Stimulated activated naive B cell treated with anti-CD40 and anti-IgM and Interleukin-4, amounts not matched to agents 10 μg/mL and 1 μg/mL and 100 μg/mL, for 72 hours (primary cell): Measurements from ENCODE around the gene BEND5.

ENCODE experiments used
- ATAC-seq, 2 donors: fragments of 150-1000 bp; cut with Tn5 transposase; replicated peaks; 2 replicates each; pipeline ENCODE4 v1.10.0; 2021; ENCODE audit warnings: moderate library complexity in 1 of 2
- DNase-seq: peaks from one replicate; pipeline ENCODE4 v3.0.0; 2021
- H3K27ac Mint-ChIP-seq: one replicate; pipeline ENCODE4 v1.8.0; 2022; ENCODE audit warnings: mild to moderate bottlenecking, mixed read lengths
- H3K27me3 Mint-ChIP-seq, 2 donors: one replicate each; pipeline ENCODE4 v1.8.0; 2022; ENCODE audit warnings: mixed read lengths in 2 of 2
- H3K36me3 Mint-ChIP-seq, 2 donors: one replicate each; pipeline ENCODE4 v1.8.0; 2022; ENCODE audit warnings: mixed read lengths in 2 of 2, mild to moderate bottlenecking in 1 of 2
- H3K4me1 Mint-ChIP-seq, 2 donors: one replicate each; pipeline ENCODE4 v1.8.0; 2022; ENCODE audit warnings: mixed read lengths in 2 of 2, mild to moderate bottlenecking in 1 of 2
- H3K4me3 Mint-ChIP-seq, 2 donors: one replicate each; pipeline ENCODE4 v1.8.0; 2022; ENCODE audit warnings: mild to moderate bottlenecking in 2 of 2, mixed read lengths in 2 of 2, moderate library complexity in 1 of 2
- H3K9me3 Mint-ChIP-seq, 2 donors: one replicate each; pipeline ENCODE4 v1.8.0; 2022; ENCODE audit warnings: mixed read lengths in 2 of 2, mild to moderate bottlenecking in 1 of 2

BEND5 gene

GRCh38 chr1:48756683-48757316 lies 19.9 kb downstream of the BEND5 start:
- no peaks in the 10 kb centered on the region for H3K9me3 Mint-ChIP-seq

GRCh38 chr1:48753293-48753692 lies 23.4 kb downstream of the BEND5 start:
- H3K36me3 Mint-ChIP-seq: peaks cover 45 to 75% of the 10 kb centered on the region in 2 donors
- H3K4me1 Mint-ChIP-seq: peaks cover 60 to 86% of the 10 kb centered on the region in 2 donors
- no peaks in the 10 kb centered on the region for H3K27me3 Mint-ChIP-seq
- no peaks in the 10 kb centered on the region for H3K9me3 Mint-ChIP-seq
- peak overlapping the region; percentile 49 for H3K27ac Mint-ChIP-seq
- DNase-seq (no peak), ATAC-seq (no peak)
- no peak overlapping the region for H3K4me3 Mint-ChIP-seq

More at GRCh38 chr1:48756683-48757316, 19.9 kb downstream of the BEND5 start:
- H3K4me1 Mint-ChIP-seq: peaks cover 64 to 90% of the 10 kb centered on the region in 2 donors
- peak overlapping the region; percentile 57 to 63 for H3K4me3 Mint-ChIP-seq
- no peaks in the 10 kb centered on the region for H3K27me3 Mint-ChIP-seq
- H3K36me3 Mint-ChIP-seq: peaks cover 51 to 77% of the 10 kb centered on the region in 2 donors
- ATAC-seq (peak; percentile 77 to 84), DNase-seq (no peak)
- H3K27ac Mint-ChIP-seq: peak overlapping the region; percentile 89

GRCh38 chr1:48750109-48750508 lies 26.6 kb downstream of the BEND5 start:
- ATAC-seq: peak; percentile 100
- Mint-ChIP-seq H3K4me3 (peak overlapping the region; percentile 43 to 56), H3K36me3 (peaks cover 36 to 66% of the 10 kb centered on the region in 2 donors), H3K4me1 (peaks cover 43 to 69% of the 10 kb centered on the region in 2 donors), H3K9me3 (no peaks in the 10 kb centered on the region), H3K27ac (peak overlapping the region; percentile 93), H3K27me3 (no peaks in the 10 kb centered on the region)
- DNase-seq: peak; percentile 46

DNA sequence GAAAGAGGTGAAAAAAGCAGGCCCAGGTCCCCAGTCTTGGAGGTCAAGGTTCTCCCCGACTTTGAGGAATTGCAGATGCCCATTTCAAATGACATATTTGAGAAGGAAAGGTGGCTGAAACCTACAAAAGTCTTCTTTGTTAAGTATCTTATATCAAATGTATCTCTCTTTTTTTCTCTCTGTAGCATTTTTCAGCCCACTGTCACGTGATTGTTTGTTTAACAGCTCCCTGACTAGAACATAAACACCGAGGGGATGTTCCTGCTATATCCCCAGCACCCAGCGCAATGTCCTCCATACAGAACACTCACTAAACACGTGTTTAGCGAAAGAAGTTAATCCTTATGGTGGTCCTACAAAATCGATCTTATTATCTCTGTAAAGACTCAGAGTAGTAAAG lies 27.6 kb downstream of the BEND5 start:
- Mint-ChIP-seq H3K4me3 (no peak overlapping the region), H3K9me3 (no peaks in the 10 kb centered on the region), H3K4me1 (peaks cover 39 to 61% of the 10 kb centered on the region in 2 donors), H3K27ac (no peak overlapping the region), H3K36me3 (peaks cover 33 to 62% of the 10 kb centered on the region in 2 donors), H3K27me3 (no peaks in the 10 kb centered on the region)
- ATAC-seq (no peak), DNase-seq (no peak)

GRCh38 chr1:48746906-48747305 lies 29.8 kb downstream of the BEND5 start:
- Mint-ChIP-seq H3K27ac (no peak overlapping the region), H3K27me3 (no peaks in the 10 kb centered on the region), H3K36me3 (peaks cover 32 to 59% of the 10 kb centered on the region in 2 donors), H3K9me3 (no peaks in the 10 kb centered on the region), H3K4me3 (no peak overlapping the region), H3K4me1 (peaks cover 31 to 50% of the 10 kb centered on the region in 2 donors)
- ATAC-seq: no peak
- DNase-seq: no peak

GRCh38 chr1:48744032-48744431 lies 32.7 kb downstream of the BEND5 start:
- Mint-ChIP-seq H3K27ac (no peak overlapping the region), H3K27me3 (no peaks in the 10 kb centered on the region), H3K36me3 (peaks cover 29 to 52% of the 10 kb centered on the region in 2 donors), H3K4me1 (peaks cover 11 to 25% of the 10 kb centered on the region in 2 donors), H3K4me3 (no peak overlapping the region), H3K9me3 (no peaks in the 10 kb centered on the region)
- no peak for ATAC-seq
- DNase-seq: no peak

- Mint-ChIP-seq H3K4me3 (no peak overlapping the region), H3K27ac (peak overlapping the region; percentile 52), H3K4me1 (peaks cover 9 to 23% of the 10 kb centered on the region in 2 donors), H3K27me3 (no peaks in the 10 kb centered on the region), H3K36me3 (peaks cover 29 to 51% of the 10 kb centered on the region in 2 donors), H3K9me3 (no peaks in the 10 kb centered on the region)
- no peak for ATAC-seq
- no peak for DNase-seq
Observed at GRCh38 chr1:48743480-48743879, 33.2 kb downstream of the BEND5 start.

GRCh38 chr1:48741380-48741779 lies 35.3 kb downstream of the BEND5 start:
- Mint-ChIP-seq H3K27ac (no peak overlapping the region), H3K4me3 (no peak overlapping the region), H3K4me1 (peaks cover 6 to 14% of the 10 kb centered on the region in 2 donors), H3K9me3 (no peaks in the 10 kb centered on the region), H3K27me3 (no peaks in the 10 kb centered on the region), H3K36me3 (peaks cover 24 to 56% of the 10 kb centered on the region in 2 donors)
- no peak for ATAC-seq
- no peak for DNase-seq

GRCh38 chr1:48740621-48741020 lies 36.1 kb downstream of the BEND5 start:
- H3K4me3 Mint-ChIP-seq: no peak overlapping the region
- DNase-seq (no peak), ATAC-seq (no peak)
- no peak overlapping the region for H3K27ac Mint-ChIP-seq
- H3K9me3 Mint-ChIP-seq: no peaks in the 10 kb centered on the region
- peaks cover 4 to 13% of the 10 kb centered on the region in 2 donors for H3K4me1 Mint-ChIP-seq
- H3K27me3 Mint-ChIP-seq: no peaks in the 10 kb centered on the region
- H3K36me3 Mint-ChIP-seq: peaks cover 26 to 59% of the 10 kb centered on the region in 2 donors

GRCh38 chr1:48739091-48739490 lies 37.6 kb downstream of the BEND5 start:
- H3K27ac Mint-ChIP-seq: no peak overlapping the region
- peaks cover 34 to 63% of the 10 kb centered on the region in 2 donors for H3K36me3 Mint-ChIP-seq
- no peaks in the 10 kb centered on the region for H3K27me3 Mint-ChIP-seq
- DNase-seq: no peak
- no peaks in the 10 kb centered on the region for H3K9me3 Mint-ChIP-seq
- H3K4me1 Mint-ChIP-seq: peaks cover 0 to 13% of the 10 kb centered on the region in 2 donors
- no peak overlapping the region for H3K4me3 Mint-ChIP-seq
- ATAC-seq: no peak

- H3K4me1 Mint-ChIP-seq: peaks cover 0 to 13% of the 10 kb centered on the region in 2 donors
- no peak overlapping the region for H3K27ac Mint-ChIP-seq
- DNase-seq (no peak), ATAC-seq (no peak)
- peaks cover 34 to 64% of the 10 kb centered on the region in 2 donors for H3K36me3 Mint-ChIP-seq
- no peak overlapping the region for H3K4me3 Mint-ChIP-seq
- H3K9me3 Mint-ChIP-seq: no peaks in the 10 kb centered on the region
- H3K27me3 Mint-ChIP-seq: no peaks in the 10 kb centered on the region
Observed at GRCh38 chr1:48738356-48738755, 38.3 kb downstream of the BEND5 start.

DNA sequence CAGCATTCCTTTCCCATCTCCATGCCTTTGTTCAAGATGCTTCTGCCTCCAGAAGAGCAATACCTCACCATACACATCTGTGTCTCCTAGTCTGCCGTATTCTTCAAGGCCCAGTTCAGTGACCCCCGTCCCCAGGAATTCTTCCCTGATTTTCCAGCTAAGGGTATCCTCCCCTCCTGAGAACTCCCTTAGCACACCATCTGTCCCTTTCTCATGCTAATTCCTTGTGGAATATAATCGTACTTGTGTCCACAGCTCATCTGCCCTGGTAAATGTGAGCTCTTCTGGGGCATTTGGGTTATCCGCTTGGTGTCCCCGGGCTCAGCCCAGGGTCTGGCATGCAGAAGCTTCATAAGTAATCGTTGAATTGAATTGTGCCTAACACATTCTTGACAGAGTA lies 40.9 kb downstream of the BEND5 start:
- Mint-ChIP-seq H3K36me3 (peaks cover 27 to 50% of the 10 kb centered on the region in 2 donors), H3K27me3 (no peaks in the 10 kb centered on the region), H3K27ac (no peak overlapping the region), H3K4me1 (peaks cover 0 to 9% of the 10 kb centered on the region in 2 donors), H3K4me3 (no peak overlapping the region), H3K9me3 (no peaks in the 10 kb centered on the region)
- no peak for ATAC-seq
- DNase-seq: no peak

DNA sequence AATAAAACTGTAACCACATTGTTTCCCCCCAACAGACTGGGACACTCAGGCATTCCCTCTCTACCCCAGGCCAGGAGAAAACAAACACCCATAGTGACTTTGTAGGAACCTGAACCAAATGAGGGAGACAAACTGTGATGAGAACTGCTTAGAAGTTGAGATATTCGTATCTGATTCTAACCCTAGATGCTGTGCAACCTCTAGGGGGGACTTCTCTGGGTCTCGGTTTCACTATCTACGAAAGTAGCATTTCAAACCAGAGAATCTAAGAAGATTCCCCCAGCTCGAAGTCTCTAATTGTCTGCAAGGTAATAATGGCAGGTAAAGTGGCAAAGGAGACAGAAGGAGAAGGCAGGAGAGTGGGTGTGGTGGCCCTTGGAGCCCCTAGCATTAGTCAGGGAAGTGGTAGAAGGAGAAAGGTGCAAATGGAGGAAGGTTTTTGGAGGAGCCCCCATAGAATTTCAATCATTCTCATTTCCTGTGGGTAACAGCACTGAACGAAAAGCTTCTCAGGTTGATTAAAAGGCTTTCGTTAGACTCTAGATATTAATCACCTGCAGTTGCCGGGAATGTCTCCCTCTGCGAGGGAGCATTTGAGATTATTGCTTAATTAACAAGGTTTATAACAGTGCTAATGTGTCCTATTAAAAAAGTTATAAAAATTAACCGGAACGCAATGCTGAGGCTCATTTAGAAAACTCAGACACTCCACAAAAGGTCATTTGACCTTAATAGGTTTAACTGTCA lies 46.4 kb downstream of the BEND5 start:
- Mint-ChIP-seq H3K36me3 (peaks cover 19 to 36% of the 10 kb centered on the region in 2 donors), H3K27me3 (no peaks in the 10 kb centered on the region), H3K4me1 (peaks cover 0 to 8% of the 10 kb centered on the region in 2 donors), H3K27ac (peak overlapping the region; percentile 26), H3K4me3 (no peak overlapping the region), H3K9me3 (no peaks in the 10 kb centered on the region)
- ATAC-seq: no peak
- DNase-seq: no peak

GRCh38 chr1:48728584-48728983 lies 48.1 kb downstream of the BEND5 start:
- ATAC-seq: no peak
- H3K4me3 Mint-ChIP-seq: no peak overlapping the region

More at GRCh38 chr1:48728584-48728983, 48.1 kb downstream of the BEND5 start:
- DNase-seq: no peak
- H3K4me1 Mint-ChIP-seq: peaks cover 0 to 8% of the 10 kb centered on the region in 2 donors
- no peaks in the 10 kb centered on the region for H3K9me3 Mint-ChIP-seq
- H3K36me3 Mint-ChIP-seq: peaks cover 10 to 25% of the 10 kb centered on the region in 2 donors
- H3K27me3 Mint-ChIP-seq: no peaks in the 10 kb centered on the region
- no peak overlapping the region for H3K27ac Mint-ChIP-seq
